HFFc6 (cell line): ENCODE measurements around the gene FRMD4A. TPM values are rescaled to one million over a fixed set of nuclear protein-coding genes. Genes with fewer than 3 reads are reported as not detected.

Source experiments
- DNase-seq: peaks from one replicate; pipeline ENCODE4 v3.0.0-alpha.2; 2018
- H3K27ac Mint-ChIP-seq: 2 replicates; pipeline ENCODE4 v1.8.0; 2020; ENCODE audit warnings: mild to moderate bottlenecking, mixed read lengths
- H3K27me3 Mint-ChIP-seq: 2 replicates; pipeline ENCODE4 v1.8.0; 2021; ENCODE audit warnings: mild to moderate bottlenecking, moderate library complexity, mixed read lengths; ENCODE audit not compliant: insufficient read depth
- H3K36me3 Mint-ChIP-seq: 2 replicates; pipeline ENCODE4 v1.8.0; 2021; ENCODE audit warnings: low read depth, mixed read lengths
- H3K4me1 Mint-ChIP-seq: 2 replicates; pipeline ENCODE4 v1.8.0; 2020; ENCODE audit warnings: low read depth, mixed read lengths
- H3K4me3 Mint-ChIP-seq: 2 replicates; pipeline ENCODE4 v1.8.0; 2020; ENCODE audit warnings: mild to moderate bottlenecking, moderate library complexity, mixed read lengths
- H3K9me3 Mint-ChIP-seq: 2 replicates; pipeline ENCODE4 v1.8.0; 2020; ENCODE audit warnings: mild to moderate bottlenecking, mixed read lengths
- CTCF ChIP-seq: fragments of 200-600 bp; sonication (generic); IDR thresholded peaks from 2 replicates; pipeline ENCODE4 v1.5.0; 2021; ENCODE audit warnings: antibody characterized with exemption, mild to moderate bottlenecking
- total RNA-seq, 6 experiments: library from RNA; stranded (reverse); fragmentation: NEBNext Ultra II Directional; extraction: Animal tissue kit (Norgen Biotek cat#: 25700); gene quantifications; 2 replicates in 1 of 6; 3 replicates in 5 of 6; pipeline ENCODE4 v1.2.3, GENCODE V29; 2021

The FRMD4A gene
- total RNA-seq, 6 experiments from 2014 or later, result 76.7 to 117 (median 92.3) TPM

GRCh38 chr10:13684806-13685482 is 645.8 kb downstream of the FRMD4A start:
- H3K27me3 Mint-ChIP-seq, result peaks cover 2% of the 10 kb centered on the region; the same call in 1 of the 2 replicates
- H3K4me1 Mint-ChIP-seq, result peaks cover 48% of the 10 kb centered on the region
- H3K27ac Mint-ChIP-seq, result peak overlapping the region; percentile 91
- no peaks in the 10 kb centered on the region for H3K9me3 Mint-ChIP-seq
- no peak for DNase-seq
- peak overlapping the region; percentile 67; the same call in 1 of the 2 replicates for H3K4me3 Mint-ChIP-seq
- no peak for TF ChIP-seq CTCF
- H3K36me3 Mint-ChIP-seq, result peaks cover 67% of the 10 kb centered on the region

- Mint-ChIP-seq H3K4me1 (peaks cover 48% of the 10 kb centered on the region), H3K4me3 (peak overlapping the region; percentile 67), H3K27me3 (peaks cover 3% of the 10 kb centered on the region; the same call in 1 of the 2 replicates), H3K27ac (peak overlapping the region; percentile 91), H3K9me3 (no peaks in the 10 kb centered on the region), H3K36me3 (peaks cover 62% of the 10 kb centered on the region)
- DNase-seq, result no peak
- no peak for TF ChIP-seq CTCF
Observed at GRCh38 chr10:13684252-13684791, 646.4 kb downstream of the FRMD4A start.

GRCh38 chr10:13683017-13683416 is 647.7 kb downstream of the FRMD4A start:
- peaks cover 61% of the 10 kb centered on the region for H3K36me3 Mint-ChIP-seq
- peaks cover 48% of the 10 kb centered on the region for H3K4me1 Mint-ChIP-seq
- H3K9me3 Mint-ChIP-seq, result no peaks in the 10 kb centered on the region
- peaks cover 5% of the 10 kb centered on the region; the same call in 1 of the 2 replicates for H3K27me3 Mint-ChIP-seq
- TF ChIP-seq CTCF, result no peak
- H3K4me3 Mint-ChIP-seq, result no peak overlapping the region
- no peak for DNase-seq
- peak overlapping the region; percentile 11 for H3K27ac Mint-ChIP-seq

GRCh38 chr10:13681960-13682359 is 648.8 kb downstream of the FRMD4A start:
- H3K4me3 Mint-ChIP-seq, result peak overlapping the region; percentile 32; the same call in 1 of the 2 replicates
- no peaks in the 10 kb centered on the region for H3K9me3 Mint-ChIP-seq
- peaks cover 43% of the 10 kb centered on the region for H3K4me1 Mint-ChIP-seq
- DNase-seq, result no peak
- peaks cover 63% of the 10 kb centered on the region for H3K36me3 Mint-ChIP-seq
- H3K27me3 Mint-ChIP-seq, result peaks cover 9% of the 10 kb centered on the region; the same call in 1 of the 2 replicates
- peak overlapping the region; percentile 70 for H3K27ac Mint-ChIP-seq
- no peak for TF ChIP-seq CTCF

- H3K27me3 Mint-ChIP-seq, result peaks cover 7% of the 10 kb centered on the region; the same call in 1 of the 2 replicates
- H3K4me3 Mint-ChIP-seq, result no peak overlapping the region
- peaks cover 63% of the 10 kb centered on the region for H3K36me3 Mint-ChIP-seq
- peaks cover 39% of the 10 kb centered on the region for H3K4me1 Mint-ChIP-seq
- TF ChIP-seq CTCF, result no peak
- H3K27ac Mint-ChIP-seq, result peak overlapping the region; percentile 70
- no peak for DNase-seq
- no peaks in the 10 kb centered on the region for H3K9me3 Mint-ChIP-seq
Observed at GRCh38 chr10:13681528-13681927, 649.2 kb downstream of the FRMD4A start.
